ENCODE data around the gene RPL32. TPM values are rescaled to one million over a fixed set of nuclear protein-coding genes. Genes with fewer than 3 reads are reported as not detected.
"Not testable (repeated sequence)": the region's sequence is repeated elsewhere in the genome, so short reads cannot be mapped to it uniquely, and the experiment has no call there.

The RPL32 gene
- total RNA-seq, 1 donor from 2014 or later: 3,423 TPM

DNA sequence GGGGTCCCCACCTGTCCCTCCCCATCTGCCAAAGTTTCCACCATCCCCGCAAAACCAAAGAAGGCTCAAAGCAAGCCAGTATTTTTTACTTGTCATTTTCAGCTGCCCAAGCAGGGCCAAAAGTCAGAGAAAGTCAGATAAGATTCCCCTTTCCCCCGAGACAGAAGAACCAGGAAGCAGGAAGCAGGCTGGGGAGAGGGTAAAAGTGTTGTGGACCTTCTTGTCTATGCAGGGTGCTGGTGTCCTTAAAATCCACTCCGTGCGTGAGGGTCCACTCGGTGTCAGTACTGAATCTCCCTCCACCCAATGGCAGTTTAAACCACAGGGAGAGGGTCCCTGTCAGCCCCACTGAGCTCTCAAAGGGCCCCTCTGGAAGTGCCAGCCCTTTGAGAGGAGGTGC is 20.2 kb upstream of the RPL32 start:
- no peak overlapping the region for H3K4me3 ChIP-seq (ENCODE audit: low read depth, low read length)
- no peak for TF ChIP-seq CTCF (IDR thresholded peaks at IDR 0.05; ENCODE audit: insufficient read depth, low read length, poor library complexity, severe bottlenecking)
- DNase-seq (ENCODE audit: low read depth): no peak
- H3K36me3 ChIP-seq (ENCODE audit: control insufficient read depth, insufficient read depth, low read length): no peaks in the 10 kb centered on the region
- no peaks in the 10 kb centered on the region for H3K27me3 ChIP-seq (ENCODE audit: control insufficient read depth, insufficient read depth, low read length)

GRCh38 chr3:12859840-12860239 is 18.5 kb upstream of the RPL32 start:
- DNase-seq (ENCODE audit: low read depth): no peak
- H3K4me3 ChIP-seq (ENCODE audit: low read depth, low read length): no peak overlapping the region
- H3K36me3 ChIP-seq (ENCODE audit: control insufficient read depth, insufficient read depth, low read length): no peaks in the 10 kb centered on the region
- peaks cover 6% of the 10 kb centered on the region for H3K27me3 ChIP-seq (ENCODE audit: control insufficient read depth, insufficient read depth, low read length)
- TF ChIP-seq CTCF (IDR thresholded peaks at IDR 0.05; ENCODE audit: insufficient read depth, low read length, poor library complexity, severe bottlenecking): no peak

DNA sequence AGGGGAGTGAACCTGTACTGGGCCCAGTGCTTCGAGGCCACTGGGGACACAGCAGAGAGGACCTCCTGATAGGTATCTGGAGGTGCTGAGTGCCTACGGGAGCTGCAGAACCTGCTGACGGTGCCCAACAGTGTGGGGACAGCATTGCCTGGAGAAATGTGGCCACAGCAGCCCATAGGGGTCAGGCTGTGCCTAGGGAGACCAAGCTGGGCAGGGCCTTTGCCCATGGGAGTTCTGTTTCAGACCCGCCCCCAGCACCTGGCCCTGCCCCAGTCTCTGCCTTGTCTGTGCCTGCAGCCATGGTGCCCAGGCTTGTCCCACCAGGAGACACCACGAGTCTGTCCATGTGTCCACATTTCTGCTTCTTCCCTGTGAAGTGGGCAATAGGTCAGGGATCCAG is 15.3 kb upstream of the RPL32 start:
- DNase-seq (ENCODE audit: low read depth): no peak
- Histone ChIP-seq H3K4me3 (ENCODE audit: low read depth, low read length) (no peak overlapping the region), H3K36me3 (ENCODE audit: control insufficient read depth, insufficient read depth, low read length) (no peaks in the 10 kb centered on the region), H3K27me3 (ENCODE audit: control insufficient read depth, insufficient read depth, low read length) (peaks cover 18% of the 10 kb centered on the region)
- no peak for TF ChIP-seq CTCF (IDR thresholded peaks at IDR 0.05; ENCODE audit: insufficient read depth, low read length, poor library complexity, severe bottlenecking)

DNA sequence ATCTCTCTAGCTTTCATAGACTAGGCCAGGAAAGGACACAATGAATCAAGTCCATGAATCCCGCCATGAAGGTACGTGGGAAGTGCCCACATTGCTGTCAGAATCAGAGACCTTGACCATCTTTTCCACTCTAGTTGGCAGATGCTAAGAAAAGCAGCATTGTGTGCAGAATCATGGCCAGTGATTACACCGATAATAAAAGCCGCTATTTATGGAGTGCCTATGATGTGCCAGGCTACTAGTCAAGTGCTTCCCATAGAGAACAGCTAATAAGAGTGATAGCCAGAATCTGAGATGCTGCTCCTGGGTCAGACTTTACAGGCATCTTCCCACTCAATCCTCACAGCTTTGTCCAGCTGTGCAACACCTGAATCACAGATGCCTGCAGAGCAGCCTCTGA is 13.2 kb upstream of the RPL32 start:
- no peak overlapping the region for H3K4me3 ChIP-seq (ENCODE audit: low read depth, low read length)
- no peaks in the 10 kb centered on the region for H3K36me3 ChIP-seq (ENCODE audit: control insufficient read depth, insufficient read depth, low read length)
- peaks cover 24% of the 10 kb centered on the region for H3K27me3 ChIP-seq (ENCODE audit: control insufficient read depth, insufficient read depth, low read length)
- no peak for TF ChIP-seq CTCF (IDR thresholded peaks at IDR 0.05; ENCODE audit: insufficient read depth, low read length, poor library complexity, severe bottlenecking)
- no peak for DNase-seq (ENCODE audit: low read depth)

DNA sequence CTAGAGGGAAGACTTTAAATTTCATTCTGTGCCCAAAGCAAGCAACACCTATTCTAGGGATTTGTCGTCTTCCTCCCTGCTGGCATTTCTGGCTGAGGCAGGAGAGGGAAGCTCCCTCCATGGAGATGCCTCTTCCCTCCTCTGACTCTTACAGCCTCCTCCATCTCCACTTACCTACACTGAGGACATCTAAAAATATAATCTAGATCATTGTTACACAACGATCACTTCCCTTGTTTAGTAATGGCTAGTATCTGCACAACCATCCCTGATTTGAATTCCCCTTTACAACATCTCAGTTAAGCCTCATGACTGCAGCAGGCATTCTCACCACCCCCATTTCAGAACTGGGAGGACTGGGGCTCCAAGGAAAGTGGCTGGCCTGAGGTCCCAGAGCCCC is 12.5 kb upstream of the RPL32 start:
- peaks cover 24% of the 10 kb centered on the region for H3K27me3 ChIP-seq (ENCODE audit: control insufficient read depth, insufficient read depth, low read length)
- not testable (repeated sequence) for DNase-seq (ENCODE audit: low read depth); H3K36me3 ChIP-seq (ENCODE audit: control insufficient read depth, insufficient read depth, low read length); H3K4me3 ChIP-seq (ENCODE audit: low read depth, low read length)

DNA sequence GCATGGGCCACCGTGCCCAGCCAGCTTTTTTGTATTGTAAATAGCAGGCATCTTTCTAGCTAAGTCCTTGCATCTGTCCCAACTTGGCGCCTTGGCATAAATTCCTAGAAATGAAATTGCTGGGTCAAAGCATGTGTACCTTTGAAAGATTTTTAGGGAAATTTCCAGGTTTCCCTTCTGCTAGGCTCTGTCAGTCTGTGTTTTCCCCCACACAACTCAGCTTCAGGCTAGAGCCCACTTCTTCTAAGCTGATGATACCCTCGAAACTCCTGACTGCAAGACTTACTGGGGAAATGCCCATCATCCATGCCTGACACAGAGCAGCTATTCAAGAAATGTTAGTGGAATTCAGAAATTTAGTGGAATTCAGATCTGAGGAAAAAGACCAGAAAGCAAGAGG is 10.8 kb upstream of the RPL32 start:
- Histone ChIP-seq H3K27me3 (ENCODE audit: control insufficient read depth, insufficient read depth, low read length) (peaks cover 24% of the 10 kb centered on the region), H3K36me3 (ENCODE audit: control insufficient read depth, insufficient read depth, low read length) (no peaks in the 10 kb centered on the region), H3K4me3 (ENCODE audit: low read depth, low read length) (no peak overlapping the region)
- TF ChIP-seq CTCF (IDR thresholded peaks at IDR 0.05; ENCODE audit: insufficient read depth, low read length, poor library complexity, severe bottlenecking): no peak
- DNase-seq (ENCODE audit: low read depth): no peak
